Kidney (tissue), 14 donors: ENCODE data around the gene ECI1. TPM values are rescaled to one million over a fixed set of nuclear protein-coding genes. Genes with fewer than 3 reads are reported as not detected.
"Not testable (repeated sequence)": the region's sequence is repeated elsewhere in the genome, so short reads cannot be mapped to it uniquely, and the experiment has no call there.

Source experiments
- DNase-seq, 5 donors: peaks; one replicate each; pipeline ENCODE4 v3.0.0-alpha.2; 2013 to 2020
- FAIRE-seq: peaks from 2 replicates; lab custom pipeline; 2012; peaks lifted over from hg19 to GRCh38; lab: Jason Lieb, UNC
- H3K27ac ChIP-seq, 2 donors: one replicate each; pipeline ENCODE4 v1.7.0; 2013; ENCODE audit warnings: low read depth in 2 of 2, low read length in 2 of 2, inconsistent platforms in 1 of 2
- H3K27me3 ChIP-seq: one replicate; pipeline ENCODE4 v1.7.1; 2013; ENCODE audit warnings: low read length, inconsistent platforms; ENCODE audit not compliant: control insufficient read depth, insufficient read depth
- H3K36me3 ChIP-seq, 3 donors: one replicate each; pipeline versions ENCODE4 v1.7.0 to v1.7.1; 2013; ENCODE audit warnings: low read length in 3 of 3, control low read depth in 1 of 3, inconsistent platforms in 1 of 3; ENCODE audit not compliant: insufficient read depth in 3 of 3, control insufficient read depth in 2 of 3
- H3K4me1 ChIP-seq, 3 donors: one replicate each; pipeline versions ENCODE4 v1.7.0 to v1.7.1; 2013; ENCODE audit warnings: low read length in 3 of 3, inconsistent platforms in 1 of 3, low read depth in 1 of 3; ENCODE audit not compliant: control insufficient read depth in 2 of 3, insufficient read depth in 2 of 3
- H3K4me3 ChIP-seq, 3 donors: one replicate each; pipeline versions ENCODE4 v1.7.0 to v1.8.1; 2013; ENCODE audit warnings: low read length in 3 of 3, control low read depth in 1 of 3, inconsistent platforms in 1 of 3
- H3K9ac ChIP-seq, 3 donors: one replicate each; pipeline versions ENCODE4 v1.7.0 to v1.7.1; 2013; ENCODE audit warnings: low read length in 3 of 3, control low read depth in 1 of 3, inconsistent platforms in 1 of 3
- H3K9me3 ChIP-seq, 3 donors: one replicate each; pipeline versions ENCODE4 v1.7.0 to v1.7.1; 2013; ENCODE audit warnings: low read length in 3 of 3, control low read depth in 1 of 3, inconsistent platforms in 1 of 3; ENCODE audit not compliant: control insufficient read depth in 2 of 3, insufficient read depth in 1 of 3
- CTCF ChIP-seq: IDR thresholded peaks from 3 replicates; pipeline ENCODE4 v1.5.1; 2012; ENCODE audit warnings: mild to moderate bottlenecking, moderate library complexity, borderline replicate concordance; ENCODE audit not compliant: insufficient read depth; ENCODE audit errors: extremely low read depth
- intact Hi-C: fragments of 100-400 bp; cut with DNase I; formaldehyde crosslinking; loops from one replicate; pipeline ENCODE4 v1.11.1; 2022
- polyA plus RNA-seq: library from polyadenylated mRNA; stranded (reverse); fragments of 350-450 nt; fragmentation: Illumina TruSeq; extraction: RNeasy Lipid Tissue Mini Kit (QIAGEN cat#74804); gene quantifications from one replicate; pipeline ENCODE4 v1.2.3, GENCODE V29; 2014; ENCODE audit warnings: low read depth, low replicate concordance; ENCODE audit not compliant: insufficient read depth
- total RNA-seq: library from RNA; stranded (reverse); fragmentation: NEBNext Ultra II Directional; extraction: Animal tissue kit (Norgen Biotek cat#: 25700); gene quantifications from one replicate; pipeline ENCODE4 v1.2.1, GENCODE V29; 2021
- donor health status: control.
- donor health status: control.
- donor health status: control.
- donor health status: control.
- donor health status: control.
- donor health status: DM: yes; HTN: yes; CAD: no.
- donor health status: Normal renal cell carcinoma (clear cell type).

The ECI1 gene
- total and polyA plus RNA-seq, 2 donors from 2014 or later: 98.1 to 233 TPM

GRCh38 chr16:2242598-2242997, 8.8 kb downstream of the ECI1 start:
- peaks cover 0 to 40% (median 15%) of the 10 kb centered on the region in 3 donors for H3K36me3 ChIP-seq
- no peak overlapping the region for H3K4me3 ChIP-seq
- H3K9me3 ChIP-seq: no peaks in the 10 kb centered on the region
- H3K27me3 ChIP-seq: no peaks in the 10 kb centered on the region
- TF ChIP-seq CTCF: no peak
- no peak overlapping the region for H3K27ac ChIP-seq
- no peaks in the 10 kb centered on the region for H3K4me1 ChIP-seq
- H3K9ac ChIP-seq: no peak overlapping the region
- DNase-seq: no peak
- intact Hi-C loops: no loop called here
- no peak for FAIRE-seq

- FAIRE-seq, DNase-seq, H3K27me3 ChIP-seq, H3K27ac ChIP-seq, intact Hi-C loops, H3K4me1 ChIP-seq, H3K9ac ChIP-seq, H3K4me3 ChIP-seq, H3K9me3 ChIP-seq: not testable (repeated sequence)
- H3K36me3 ChIP-seq: peaks cover 0 to 27% (median 12%) of the 10 kb centered on the region in 3 donors
These were observed 11.1 kb downstream of the ECI1 start for GRCh38 chr16:2240331-2240730.

- TF ChIP-seq CTCF: no peak
- intact Hi-C loops: no loop called here
- Histone ChIP-seq H3K4me1 (peaks cover 0 to 7% (median 0%) of the 10 kb centered on the region in 3 donors), H3K9me3 (no peaks in the 10 kb centered on the region), H3K36me3 (peaks cover 0 to 19% (median 12%) of the 10 kb centered on the region in 3 donors), H3K27me3 (no peaks in the 10 kb centered on the region), H3K4me3 (no peak overlapping the region), H3K27ac (no peak overlapping the region), H3K9ac (no peak overlapping the region)
- FAIRE-seq: no peak
- peak in 1 of 5 donors; percentile 57 for DNase-seq
These were observed 12.3 kb downstream of the ECI1 start for GRCh38 chr16:2238838-2239675.

- FAIRE-seq (no peak), DNase-seq (peak in 1 of 5 donors; percentile 76)
- no peak for TF ChIP-seq CTCF
- no peak overlapping the region for H3K27ac ChIP-seq
- intact Hi-C loops: no loop called here
- H3K4me3 ChIP-seq: no peak overlapping the region
- H3K9me3 ChIP-seq: no peaks in the 10 kb centered on the region
- no peak overlapping the region for H3K9ac ChIP-seq
- H3K4me1 ChIP-seq: peaks cover 0 to 7% (median 0%) of the 10 kb centered on the region in 3 donors
- H3K36me3 ChIP-seq: peaks cover 0 to 17% (median 12%) of the 10 kb centered on the region in 3 donors
- no peaks in the 10 kb centered on the region for H3K27me3 ChIP-seq
These were observed 13.1 kb downstream of the ECI1 start for GRCh38 chr16:2238150-2238837.
